NCI-H345 (cell line): Measurements from ENCODE around the gene MDM2.

ENCODE experiments used
- DNase-seq: peaks from one replicate; lab custom pipeline; 2025; lab: John Stamatoyannopoulos, UW

MDM2 gene

DNA sequence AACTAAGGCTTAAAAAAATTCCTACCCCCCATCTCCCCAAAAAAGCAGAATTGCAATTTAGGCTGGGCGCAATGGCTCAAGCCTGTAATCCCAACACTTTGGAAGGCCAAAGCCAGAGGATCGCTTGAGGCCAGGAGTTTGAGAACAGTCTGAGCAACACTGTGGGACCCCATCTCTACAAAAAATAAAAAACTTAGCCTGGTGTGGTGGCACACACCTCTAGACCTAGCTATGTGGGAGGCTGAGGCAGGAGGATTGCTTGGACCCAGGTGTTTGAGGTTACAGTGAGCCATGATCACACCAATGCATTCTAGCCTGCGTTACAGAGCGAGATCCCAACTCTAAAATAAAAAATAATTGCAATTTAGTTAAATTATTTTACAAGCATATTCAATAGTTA, 70.9 kb downstream of the MDM2 start:
- DNase-seq = no peak

DNA sequence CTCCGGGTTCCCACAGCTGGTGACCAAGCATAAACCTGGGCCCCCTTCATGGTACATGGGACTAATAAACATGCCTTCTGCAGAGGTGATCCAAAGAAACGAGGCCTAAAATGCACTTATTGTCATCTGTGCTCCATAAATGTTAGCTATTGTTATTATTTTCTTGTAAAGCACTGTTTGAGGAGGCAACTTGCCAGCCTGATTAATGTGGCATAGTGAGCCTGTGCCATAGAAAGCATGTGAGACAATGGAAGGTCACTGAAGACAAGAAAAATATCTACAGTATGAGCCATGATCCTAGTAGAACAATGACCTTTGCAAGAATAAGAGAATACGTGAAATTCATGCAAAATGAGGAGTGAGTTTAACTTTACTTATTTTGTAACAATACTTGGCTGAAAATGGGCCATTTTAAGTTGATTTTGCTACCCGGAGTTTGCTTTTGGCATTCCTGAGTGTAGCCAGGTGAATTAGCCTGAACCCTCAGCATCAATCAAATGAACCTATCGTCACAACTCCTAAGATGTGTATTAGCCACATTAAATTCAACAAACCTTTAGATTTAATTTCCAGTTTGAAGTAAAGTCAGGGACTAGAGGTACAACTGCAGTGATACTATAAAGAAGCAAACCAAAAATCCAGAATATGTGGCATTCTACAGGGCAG, 72.8 kb downstream of the MDM2 start:
- DNase-seq = no peak

DNA sequence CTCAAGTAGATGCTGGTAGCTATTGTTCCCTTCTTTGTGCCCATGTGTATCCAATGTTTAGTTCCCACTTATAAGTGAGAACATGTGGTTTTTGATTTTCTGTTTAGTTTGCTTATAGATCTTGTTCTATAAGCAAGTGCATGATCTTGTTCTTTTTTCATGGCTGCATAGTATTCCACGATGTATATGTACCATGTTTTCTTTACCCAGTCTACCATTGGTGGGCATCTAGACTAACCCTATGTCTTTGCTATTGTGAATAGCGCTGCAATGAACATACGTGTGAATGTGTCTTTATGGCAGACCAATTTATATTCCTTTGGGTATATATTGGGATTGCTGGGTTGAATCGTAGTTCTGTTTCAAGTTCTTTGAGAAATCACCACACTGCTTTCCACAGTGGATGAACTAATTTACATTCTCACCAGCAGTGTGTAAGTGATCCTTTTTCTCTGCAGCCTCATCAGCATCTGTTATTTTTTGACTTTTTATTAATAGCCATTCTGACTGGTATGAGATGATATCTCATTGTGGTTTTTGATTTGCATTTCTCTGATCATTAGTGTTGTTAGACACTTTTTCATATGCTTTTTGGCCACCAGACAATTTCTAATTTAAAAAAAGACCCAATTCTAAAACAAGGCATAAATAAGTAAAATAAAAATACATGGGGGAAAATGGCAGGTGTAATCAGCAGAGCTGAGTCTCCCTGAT, 74.4 kb downstream of the MDM2 start:
- no peak for DNase-seq

DNA sequence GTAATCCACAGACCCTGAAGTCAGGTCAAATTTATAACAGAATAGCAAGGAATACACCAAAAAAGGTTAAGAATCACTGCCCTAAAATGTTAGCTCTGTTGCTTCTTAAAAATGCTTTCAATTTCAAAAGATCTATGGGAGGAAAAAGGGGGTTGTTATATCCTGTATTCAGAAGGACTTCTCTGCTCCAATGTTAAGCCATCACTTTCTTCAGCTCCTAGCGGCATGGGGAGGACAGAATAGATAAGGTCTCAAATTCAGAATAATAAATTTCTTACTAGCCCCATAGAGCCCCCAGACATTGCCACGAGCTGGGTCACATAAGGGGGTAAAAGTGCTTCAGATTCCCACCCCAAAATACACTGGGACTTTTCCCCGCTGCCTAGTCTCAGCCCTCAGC, 75.2 kb downstream of the MDM2 start:
- DNase-seq = no peak

DNA sequence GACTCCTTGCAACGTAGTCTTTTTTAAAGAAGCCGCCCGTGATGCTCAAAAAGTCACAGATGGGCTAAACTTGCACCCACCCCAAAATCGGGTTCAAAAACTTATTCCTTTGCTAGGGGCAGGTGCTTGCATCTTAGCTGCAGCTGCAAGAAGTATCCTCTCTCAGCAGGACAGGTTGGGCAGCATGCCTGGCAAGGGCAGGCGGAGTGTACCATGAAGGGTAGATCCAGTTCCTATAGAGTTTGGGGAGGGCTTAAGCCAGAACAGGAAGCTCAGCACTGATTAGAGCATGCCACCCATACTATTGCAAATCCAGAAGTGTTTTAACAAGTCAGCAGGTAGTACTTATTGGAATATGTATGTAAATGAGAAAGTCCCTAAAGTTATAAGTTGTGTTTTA, 76.3 kb downstream of the MDM2 start:
- DNase-seq = no peak

DNA sequence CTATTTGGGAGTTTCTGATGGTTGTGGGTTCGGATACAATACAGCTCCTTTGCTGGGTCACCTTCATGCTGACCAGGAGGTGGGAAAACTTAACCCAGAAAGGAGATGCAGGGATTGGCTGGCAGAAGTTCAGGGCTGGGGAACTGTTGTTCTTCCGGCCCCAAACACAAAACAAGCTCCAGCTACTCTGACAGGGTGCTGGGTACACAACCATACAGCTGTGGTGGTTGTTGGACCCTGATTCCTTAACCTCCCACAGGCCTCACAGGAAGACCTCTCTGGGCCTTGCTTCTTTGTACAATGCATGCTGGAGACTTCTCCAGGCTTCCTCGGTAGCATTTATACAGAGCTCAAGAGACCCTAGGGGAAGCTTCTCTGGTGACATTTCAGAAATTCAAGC, 77.4 kb downstream of the MDM2 start:
- DNase-seq = no peak

DNA sequence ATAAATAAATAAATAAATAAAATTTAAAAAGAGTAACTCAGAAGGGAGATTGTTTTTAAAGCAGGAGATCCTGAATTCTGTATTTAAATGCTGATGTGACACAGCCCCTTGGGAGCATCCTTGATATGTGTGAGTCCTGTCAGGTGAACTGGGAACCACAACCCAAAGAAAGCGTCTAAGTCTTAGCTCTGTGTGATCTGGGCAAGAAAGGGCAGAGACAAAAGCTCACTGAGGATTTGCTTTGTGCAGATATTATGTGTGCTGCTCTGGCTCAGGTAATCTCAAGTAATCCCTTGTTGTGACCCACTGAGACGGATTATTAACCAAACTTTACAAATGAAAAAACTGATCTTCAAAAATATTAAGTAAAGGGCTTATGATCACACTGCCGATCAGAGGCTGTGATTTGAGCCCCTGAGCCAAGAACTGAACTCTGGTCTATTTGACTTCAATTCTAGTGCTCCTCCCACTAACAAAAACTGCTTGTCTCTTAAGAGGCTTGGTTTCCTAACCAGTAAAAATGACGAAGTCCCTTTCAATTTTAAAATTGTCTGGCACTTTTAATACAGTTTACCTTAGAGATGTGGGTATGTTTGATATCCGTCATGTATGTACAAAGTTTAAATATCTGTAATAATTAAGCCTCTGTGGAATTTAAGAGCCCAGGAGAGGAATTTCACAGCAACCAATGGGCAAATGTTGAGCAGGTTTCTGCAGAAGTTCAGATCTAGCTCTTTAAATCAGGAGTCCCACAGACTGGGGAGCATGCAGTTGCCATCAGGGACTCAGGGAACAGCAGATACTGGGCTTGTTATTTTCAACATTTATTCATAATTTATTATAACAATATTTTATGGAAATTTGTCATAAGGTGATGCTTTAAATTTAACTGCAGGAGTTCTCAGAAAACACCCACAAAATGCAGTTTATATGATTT, 78.9 kb downstream of the MDM2 start:
- no peak for DNase-seq

DNA sequence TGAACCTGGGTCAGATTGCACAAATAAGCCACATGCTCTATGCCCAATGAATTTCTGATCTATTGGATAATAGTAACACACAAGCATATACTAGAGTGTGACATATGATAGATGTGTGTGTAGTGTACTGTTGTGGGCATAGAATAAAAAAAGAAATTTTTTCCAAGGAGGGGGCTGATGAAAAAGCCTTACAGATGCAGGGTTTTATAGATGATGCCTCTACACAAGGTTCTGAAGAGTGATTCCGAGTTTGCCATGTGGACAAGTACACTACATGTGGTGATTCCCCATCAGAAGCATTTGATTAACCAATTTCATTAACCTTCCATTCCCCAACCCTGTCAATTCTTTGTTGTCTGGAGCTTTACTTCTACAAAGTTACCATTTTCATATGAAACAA, 79.7 kb downstream of the MDM2 start:
- DNase-seq = no peak

DNA sequence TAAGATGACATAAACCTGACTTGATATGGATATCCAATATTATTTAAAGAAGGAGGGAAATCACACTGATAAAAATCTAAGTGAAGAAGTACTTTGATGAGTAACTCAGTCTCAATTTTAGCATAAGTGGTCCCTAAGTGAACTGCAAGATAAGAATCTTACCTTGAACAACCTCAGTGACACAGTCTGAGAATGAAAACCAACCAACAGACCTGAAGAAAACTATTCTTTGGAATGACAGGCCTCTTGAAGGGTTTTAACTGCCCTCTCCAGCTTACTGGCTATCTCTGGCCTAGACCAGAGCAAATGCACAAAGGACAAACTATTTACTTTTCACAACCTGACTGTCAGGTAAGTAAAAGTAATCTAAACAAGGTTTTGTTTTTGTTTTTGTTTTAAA, 80.3 kb downstream of the MDM2 start:
- DNase-seq = no peak

DNA sequence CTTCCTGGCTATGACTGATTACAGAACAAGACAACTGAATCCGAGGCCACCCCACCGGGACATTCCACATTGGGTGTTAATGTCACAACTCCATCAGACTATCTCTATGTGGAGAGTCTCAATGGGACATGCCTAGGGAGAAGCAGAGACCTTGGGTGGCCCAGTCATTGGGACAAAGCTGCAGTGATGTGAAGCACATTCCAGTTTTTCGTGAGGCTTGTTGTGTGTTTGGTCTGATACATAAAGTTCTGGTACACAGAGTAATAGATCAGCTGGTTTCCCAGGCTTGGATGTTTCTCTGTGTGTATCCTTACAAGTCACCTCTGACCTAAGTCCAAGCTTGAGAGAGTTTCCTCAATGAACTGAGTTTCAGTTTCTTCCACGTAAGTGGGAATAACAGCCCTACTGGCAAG, 82.7 kb downstream of the MDM2 start:
- no peak for DNase-seq

DNA sequence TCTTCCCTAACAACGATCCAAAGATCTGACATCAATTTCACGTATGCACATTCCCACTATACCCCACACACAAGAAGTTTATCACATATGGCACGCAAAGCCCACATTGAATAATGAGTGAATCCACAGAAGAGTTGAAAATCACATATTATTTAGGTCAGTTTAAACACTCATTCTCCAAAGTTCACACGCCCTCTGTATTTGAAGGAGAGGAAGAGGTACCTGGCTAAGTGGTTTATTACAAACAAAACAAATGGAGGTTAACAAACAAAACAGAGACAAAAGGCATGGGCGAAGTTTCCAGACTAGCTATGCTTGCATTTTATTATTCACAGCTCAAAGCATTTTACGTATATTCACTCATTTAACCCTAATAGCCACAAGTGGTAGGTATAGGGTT, 83.2 kb downstream of the MDM2 start:
- DNase-seq = no peak

DNA sequence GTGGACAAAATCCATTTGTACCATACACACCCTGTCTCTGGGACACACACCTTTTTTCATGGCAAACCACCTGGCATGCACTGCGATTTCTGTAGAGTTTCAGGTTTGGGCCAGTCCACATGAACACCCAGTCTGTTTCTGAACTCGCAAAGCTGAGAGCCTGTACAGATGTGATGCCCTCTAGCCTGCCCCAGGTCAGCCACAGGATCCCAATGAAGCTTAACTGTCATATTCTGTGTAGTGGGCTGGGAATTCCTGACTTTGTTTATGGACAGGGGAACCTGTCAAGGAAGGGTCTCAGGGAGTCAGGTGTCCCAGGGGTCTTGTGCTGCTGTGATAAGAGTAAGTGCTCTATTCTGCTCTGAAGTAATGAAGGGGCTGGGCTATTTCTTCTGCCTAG, 85.2 kb downstream of the MDM2 start:
- no peak for DNase-seq

DNA sequence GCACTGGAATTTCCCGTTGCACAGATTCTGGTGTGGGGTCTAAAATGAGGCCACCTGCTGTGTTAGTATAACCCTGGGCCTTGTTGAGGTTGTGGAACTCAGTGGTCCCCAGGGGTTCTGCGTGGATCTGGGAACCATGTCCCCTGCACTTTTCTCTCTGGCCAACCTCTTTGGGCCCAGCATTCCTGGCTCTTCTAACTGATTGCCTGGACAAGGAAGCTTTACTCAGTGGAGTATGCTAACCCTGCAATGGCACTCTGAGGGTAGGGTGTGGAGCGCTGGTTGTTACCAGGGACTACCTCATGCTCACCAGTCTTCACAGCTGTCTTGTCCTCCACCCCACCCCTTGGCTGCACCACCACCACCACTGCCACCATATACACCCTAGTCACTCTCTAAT, 85.8 kb downstream of the MDM2 start:
- DNase-seq = no peak

DNA sequence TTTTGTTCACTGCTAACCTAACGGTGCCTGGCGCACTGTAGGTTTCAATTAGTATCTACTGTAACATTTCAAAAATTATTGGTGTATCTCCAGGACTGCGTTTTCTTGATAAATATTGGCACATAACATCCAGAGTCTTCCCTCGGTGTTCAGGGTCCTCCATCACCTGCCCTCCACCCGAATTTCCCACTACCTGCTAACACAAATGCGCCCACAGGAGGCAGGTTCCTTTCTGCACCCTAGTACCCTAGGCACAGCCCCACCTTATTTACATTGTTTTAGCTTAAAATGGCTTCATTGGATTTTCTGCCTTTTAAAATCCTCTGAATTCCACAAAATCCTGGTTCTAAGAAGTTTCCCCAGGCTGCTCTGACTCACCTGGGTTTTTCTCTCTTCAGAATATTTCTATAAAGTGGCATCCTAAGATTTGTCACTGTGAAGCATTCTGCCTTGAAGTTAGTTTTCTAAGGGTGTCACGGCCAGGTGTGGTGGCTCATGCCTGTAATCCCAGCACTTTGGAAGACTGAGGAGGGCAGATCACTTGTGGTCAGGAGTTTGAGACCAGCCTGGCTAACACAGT, 86.4 kb downstream of the MDM2 start:
- DNase-seq = no peak

DNA sequence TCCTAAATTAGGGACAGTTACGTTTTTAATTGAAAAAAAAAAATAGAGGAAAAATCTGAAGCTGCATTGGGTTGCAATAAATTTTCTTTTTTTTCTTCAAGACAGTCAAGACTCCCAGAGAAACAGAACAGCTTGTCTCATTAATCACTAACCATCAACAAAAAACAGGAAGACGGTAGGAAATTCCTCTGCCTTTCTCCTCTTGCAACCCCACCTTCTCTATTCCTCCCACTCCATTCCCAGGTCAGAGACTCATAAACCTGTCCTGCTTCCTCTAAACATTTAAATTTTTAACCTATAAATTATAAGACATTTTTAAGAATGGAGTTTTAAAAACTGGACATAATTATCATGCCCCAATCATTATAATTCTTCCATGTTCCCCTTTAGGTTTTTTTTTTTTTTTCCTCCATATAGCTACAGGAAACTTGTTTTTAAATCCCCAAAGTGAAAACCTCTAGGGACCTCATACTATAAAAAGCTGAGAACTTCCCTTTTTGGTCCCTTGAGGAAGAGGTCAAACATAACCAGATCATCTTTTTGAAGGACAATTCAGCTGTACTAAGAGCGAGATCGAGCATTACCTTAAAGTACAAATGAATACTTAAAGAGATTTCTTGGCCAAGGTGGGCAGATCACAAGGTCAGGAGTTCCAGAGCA, 89.0 kb downstream of the MDM2 start:
- no peak for DNase-seq

DNA sequence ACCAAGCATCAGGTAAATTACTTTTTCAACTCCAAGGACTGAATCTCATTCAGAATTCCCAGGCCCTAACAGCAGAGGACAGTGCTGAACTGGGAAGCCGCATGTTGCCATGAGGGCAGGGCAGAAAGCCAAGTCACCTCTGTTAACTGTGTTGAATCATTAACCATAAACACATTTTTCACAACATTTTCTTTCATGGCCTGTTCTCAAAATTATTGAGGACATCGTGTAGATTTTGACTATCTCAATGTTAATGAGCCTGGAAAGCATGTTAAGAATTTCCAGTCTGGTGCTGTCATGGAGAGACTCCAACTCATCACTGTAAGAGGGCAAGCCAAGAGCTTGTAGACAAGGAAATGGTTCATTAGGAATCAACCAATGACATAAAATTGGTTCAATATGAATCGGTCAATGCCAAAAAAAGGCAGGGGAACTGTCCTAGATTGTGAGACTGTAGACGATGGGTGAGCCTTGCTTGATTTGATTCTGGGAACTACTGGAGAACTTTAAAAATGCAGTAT, 91.3 kb downstream of the MDM2 start:
- no peak for DNase-seq

DNA sequence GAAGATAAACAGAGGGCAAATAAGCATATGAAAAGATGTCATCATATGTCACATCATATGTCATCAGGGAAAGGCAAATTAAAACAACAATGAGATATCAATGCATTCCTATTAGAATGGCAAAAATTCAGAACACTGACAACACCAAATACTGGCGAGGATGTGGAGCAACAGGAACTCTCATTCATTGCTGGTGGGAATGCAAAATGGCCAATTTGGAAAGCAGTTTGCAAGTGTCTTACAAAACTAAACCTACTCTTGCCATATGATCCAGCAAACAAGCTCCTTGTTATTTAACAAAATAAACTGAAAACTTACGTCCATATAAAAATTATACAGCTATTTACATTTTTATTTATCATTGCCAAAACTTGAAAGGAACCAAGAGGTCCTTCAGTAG, 92.3 kb downstream of the MDM2 start:
- DNase-seq = no peak
